ENCODE results near the gene ARHGEF33. TPM values are rescaled to one million over a fixed set of nuclear protein-coding genes. Genes with fewer than 3 reads are reported as not detected.

The ARHGEF33 gene
- total RNA-seq, 1 experiment from 2014 or later, result not detected

GRCh38 chr2:38889045-38889444 is 630 bp upstream of the ARHGEF33 start:
- no peaks in the 10 kb centered on the region for H3K9me3 ChIP-seq (replicated peaks)
- H3K36me3 ChIP-seq, result no peaks in the 10 kb centered on the region
- DNase-seq, result no peak
- H3K27ac ChIP-seq, result no peak overlapping the region
- no peaks in the 10 kb centered on the region for H3K27me3 ChIP-seq
- no peaks in the 10 kb centered on the region; the same call in 1 of the 2 replicates for H3K4me1 ChIP-seq
- no peak overlapping the region for H3K4me3 ChIP-seq

DNA sequence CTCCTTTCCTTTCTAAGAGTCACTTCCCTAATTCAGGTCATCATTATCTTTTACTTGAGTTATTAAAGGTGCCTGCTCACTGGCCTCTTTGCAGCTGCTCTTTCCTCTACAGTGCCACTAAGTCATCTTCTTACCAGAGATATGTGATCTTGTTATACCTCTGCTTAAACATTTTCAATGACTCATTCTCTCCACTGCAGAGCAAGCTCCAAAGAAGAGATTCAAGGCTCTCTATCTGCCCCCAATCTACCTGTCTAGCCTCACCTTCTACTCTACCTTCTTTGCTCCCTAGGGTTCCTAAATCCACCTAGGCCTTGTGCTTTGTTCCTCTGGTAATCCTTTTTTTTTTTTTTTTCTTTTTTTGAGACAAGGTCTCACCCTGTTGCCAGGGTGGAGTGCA is 3.1 kb downstream of the ARHGEF33 start:
- H3K4me1 ChIP-seq, result no peaks in the 10 kb centered on the region; the same call in 1 of the 2 replicates
- H3K36me3 ChIP-seq, result no peaks in the 10 kb centered on the region
- H3K9me3 ChIP-seq (replicated peaks), result no peaks in the 10 kb centered on the region
- H3K27me3 ChIP-seq, result no peaks in the 10 kb centered on the region
- no peak overlapping the region for H3K4me3 ChIP-seq
- H3K27ac ChIP-seq, result no peak overlapping the region
- DNase-seq, result peak in 1 of 2 experiments; percentile 23

- no peak overlapping the region for H3K4me3 ChIP-seq
- no peaks in the 10 kb centered on the region; the same call in 1 of the 2 replicates for H3K4me1 ChIP-seq
- no peaks in the 10 kb centered on the region for H3K36me3 ChIP-seq
- no peaks in the 10 kb centered on the region for H3K27me3 ChIP-seq
- no peaks in the 10 kb centered on the region for H3K9me3 ChIP-seq (replicated peaks)
- no peak overlapping the region for H3K27ac ChIP-seq
- no peak for DNase-seq
Observed at GRCh38 chr2:38898256-38898655, 8.6 kb downstream of the ARHGEF33 start.

GRCh38 chr2:38900726-38901125 is 11.1 kb downstream of the ARHGEF33 start:
- Histone ChIP-seq H3K36me3 (no peaks in the 10 kb centered on the region), H3K9me3 (replicated peaks) (no peaks in the 10 kb centered on the region), H3K27ac (no peak overlapping the region), H3K27me3 (no peaks in the 10 kb centered on the region), H3K4me3 (no peak overlapping the region), H3K4me1 (no peaks in the 10 kb centered on the region)
- DNase-seq, result no peak

- DNase-seq, result no peak
- no peaks in the 10 kb centered on the region for H3K36me3 ChIP-seq
- H3K27me3 ChIP-seq, result no peaks in the 10 kb centered on the region
- H3K4me1 ChIP-seq, result no peaks in the 10 kb centered on the region
- no peak overlapping the region for H3K4me3 ChIP-seq
- no peaks in the 10 kb centered on the region for H3K9me3 ChIP-seq (replicated peaks)
- no peak overlapping the region for H3K27ac ChIP-seq
Observed at GRCh38 chr2:38905251-38905650, 15.6 kb downstream of the ARHGEF33 start.

GRCh38 chr2:38907242-38907641 is 17.6 kb downstream of the ARHGEF33 start:
- Histone ChIP-seq H3K9me3 (replicated peaks) (no peaks in the 10 kb centered on the region), H3K4me3 (no peak overlapping the region), H3K36me3 (no peaks in the 10 kb centered on the region), H3K27me3 (no peaks in the 10 kb centered on the region; the same call in 1 of the 2 replicates), H3K27ac (no peak overlapping the region), H3K4me1 (no peaks in the 10 kb centered on the region)
- no peak for DNase-seq

GRCh38 chr2:38907743-38908562 is 18.3 kb downstream of the ARHGEF33 start:
- no peak overlapping the region for H3K4me3 ChIP-seq
- DNase-seq, result no peak
- no peak overlapping the region for H3K27ac ChIP-seq
- H3K9me3 ChIP-seq (replicated peaks), result no peaks in the 10 kb centered on the region
- H3K36me3 ChIP-seq, result no peaks in the 10 kb centered on the region
- no peaks in the 10 kb centered on the region for H3K4me1 ChIP-seq
- no peaks in the 10 kb centered on the region; the same call in 1 of the 2 replicates for H3K27me3 ChIP-seq

DNA sequence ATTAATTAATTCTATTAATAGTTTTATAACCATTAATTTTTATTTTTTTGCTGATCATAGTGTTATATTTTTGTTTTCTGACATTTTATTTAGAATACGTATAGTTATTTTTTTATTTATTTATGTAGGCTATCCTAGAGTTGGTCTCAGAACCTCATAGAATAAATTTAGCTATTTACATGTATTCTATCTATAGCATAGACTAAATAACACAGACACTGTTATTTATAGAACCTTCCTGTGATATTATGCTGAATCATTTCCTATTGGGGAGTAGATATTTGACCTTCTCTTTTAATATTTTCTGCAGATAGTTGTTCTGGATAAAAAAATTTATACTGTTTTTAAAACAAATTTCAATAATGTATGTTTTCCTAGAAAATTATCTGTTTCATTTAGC is 20.2 kb downstream of the ARHGEF33 start:
- Histone ChIP-seq H3K36me3 (no peaks in the 10 kb centered on the region), H3K4me1 (no peaks in the 10 kb centered on the region), H3K27ac (no peak overlapping the region), H3K4me3 (no peak overlapping the region), H3K27me3 (no peaks in the 10 kb centered on the region; the same call in 1 of the 2 replicates), H3K9me3 (replicated peaks) (no peaks in the 10 kb centered on the region)
- no peak for DNase-seq

DNA sequence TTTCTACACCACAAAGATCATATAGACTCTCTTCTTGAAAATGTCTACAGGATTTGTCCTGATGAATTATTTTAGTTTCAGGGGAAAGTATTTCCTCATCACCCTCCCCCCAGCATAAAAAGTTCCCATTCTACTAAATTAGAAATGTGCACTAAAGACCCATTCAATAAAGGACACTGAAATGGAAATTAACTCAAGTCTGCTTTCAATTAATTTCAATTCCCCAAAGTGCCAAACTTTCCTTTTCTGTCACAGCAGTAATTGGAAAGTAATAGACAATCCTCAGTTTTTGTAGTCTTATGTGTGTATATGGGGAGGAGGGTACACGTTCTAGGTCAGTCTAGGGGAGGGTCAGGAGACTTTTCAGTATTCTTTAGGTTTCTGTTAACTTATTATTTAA is 21.5 kb downstream of the ARHGEF33 start:
- Histone ChIP-seq H3K4me3 (no peak overlapping the region), H3K27me3 (no peaks in the 10 kb centered on the region; the same call in 1 of the 2 replicates), H3K36me3 (no peaks in the 10 kb centered on the region), H3K4me1 (no peaks in the 10 kb centered on the region), H3K27ac (no peak overlapping the region), H3K9me3 (replicated peaks) (no peaks in the 10 kb centered on the region)
- DNase-seq, result no peak

GRCh38 chr2:38912619-38913018 is 22.9 kb downstream of the ARHGEF33 start:
- H3K9me3 ChIP-seq (replicated peaks), result no peaks in the 10 kb centered on the region
- H3K4me1 ChIP-seq, result no peaks in the 10 kb centered on the region
- H3K4me3 ChIP-seq, result no peak overlapping the region
- H3K27me3 ChIP-seq, result no peaks in the 10 kb centered on the region; the same call in 1 of the 2 replicates
- DNase-seq, result no peak
- H3K27ac ChIP-seq, result no peak overlapping the region
- H3K36me3 ChIP-seq, result no peaks in the 10 kb centered on the region

DNA sequence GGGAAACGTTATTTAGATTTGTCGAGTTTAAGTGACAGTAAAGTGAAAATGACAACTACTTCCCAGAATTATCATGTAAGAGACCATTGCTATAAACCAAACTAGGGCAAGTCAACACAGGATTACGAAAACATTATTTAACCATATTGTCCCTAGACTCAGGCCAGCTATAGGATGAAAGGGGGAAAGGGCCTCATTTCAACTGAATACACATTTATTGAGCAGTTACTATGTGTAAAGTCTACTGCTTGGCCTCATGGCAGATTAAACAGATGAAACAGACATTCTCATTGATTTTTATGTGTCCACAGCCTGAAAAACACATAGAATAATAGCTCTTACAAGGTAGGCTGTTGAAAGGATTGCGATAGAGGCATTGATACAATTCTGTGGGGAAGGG is 32.7 kb downstream of the ARHGEF33 start:
- no peak overlapping the region for H3K27ac ChIP-seq
- DNase-seq, result no peak
- no peak overlapping the region for H3K4me3 ChIP-seq
- no peaks in the 10 kb centered on the region for H3K9me3 ChIP-seq (replicated peaks)
- H3K4me1 ChIP-seq, result no peaks in the 10 kb centered on the region
- 0 out of 2 replicates have a peak, but pooled peaks cover 3% of the 10 kb centered on the region for H3K27me3 ChIP-seq
- H3K36me3 ChIP-seq, result no peaks in the 10 kb centered on the region

- Histone ChIP-seq H3K27me3 (0 out of 2 replicates have a peak, but pooled peaks cover 3% of the 10 kb centered on the region), H3K9me3 (replicated peaks) (no peaks in the 10 kb centered on the region), H3K4me3 (no peak overlapping the region), H3K27ac (no peak overlapping the region), H3K36me3 (no peaks in the 10 kb centered on the region), H3K4me1 (no peaks in the 10 kb centered on the region)
- DNase-seq, result no peak
Observed at GRCh38 chr2:38922902-38923301, 33.2 kb downstream of the ARHGEF33 start.

DNA sequence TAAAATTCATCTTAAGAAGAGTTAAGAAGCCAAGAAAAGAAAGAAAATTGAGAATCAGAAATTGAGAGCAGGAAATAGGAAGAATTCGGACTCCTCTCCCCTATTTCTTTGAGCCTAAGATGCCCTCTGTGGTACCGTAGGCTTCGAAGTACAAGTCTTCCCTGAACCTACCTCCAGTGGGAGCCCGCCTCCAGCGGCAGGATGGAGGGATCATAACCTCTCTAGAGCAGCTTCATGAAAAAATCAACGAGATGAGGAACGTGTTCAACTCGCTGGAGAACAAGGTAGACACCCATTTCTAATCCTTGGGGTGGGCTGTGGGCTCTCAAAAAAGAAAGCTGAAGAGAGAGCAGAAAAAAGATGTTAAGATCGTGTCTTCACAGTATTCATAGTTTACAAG is 36.3 kb downstream of the ARHGEF33 start:
- no peaks in the 10 kb centered on the region for H3K36me3 ChIP-seq
- DNase-seq, result no peak
- H3K27ac ChIP-seq, result no peak overlapping the region
- peaks cover 9% of the 10 kb centered on the region; the same call in 1 of the 2 replicates for H3K27me3 ChIP-seq
- no peaks in the 10 kb centered on the region for H3K4me1 ChIP-seq
- no peaks in the 10 kb centered on the region for H3K9me3 ChIP-seq (replicated peaks)
- no peak overlapping the region for H3K4me3 ChIP-seq

DNA sequence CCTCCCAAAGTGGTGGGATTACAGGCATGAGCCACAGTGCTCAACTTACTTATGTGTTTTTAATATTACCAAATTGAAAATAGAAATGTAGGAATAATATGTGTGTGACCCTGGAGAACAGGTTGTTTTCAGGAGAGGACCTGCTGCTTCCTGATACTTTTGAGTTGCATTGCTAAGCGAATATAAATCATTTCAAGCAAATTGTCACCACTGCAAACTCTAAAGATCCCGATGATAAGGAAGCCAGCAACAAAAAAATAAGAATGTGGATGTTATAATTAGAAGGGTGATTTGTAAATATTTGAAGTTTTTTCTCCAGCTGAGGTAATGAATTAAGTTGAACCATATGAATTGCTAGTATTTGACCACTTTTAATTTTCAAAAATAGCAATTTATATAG is 40.9 kb downstream of the ARHGEF33 start:
- H3K27me3 ChIP-seq, result peaks cover 8% of the 10 kb centered on the region; the same call in 1 of the 2 replicates
- no peak for DNase-seq
- no peak overlapping the region for H3K4me3 ChIP-seq
- H3K27ac ChIP-seq, result no peak overlapping the region
- H3K36me3 ChIP-seq, result no peaks in the 10 kb centered on the region
- H3K4me1 ChIP-seq, result no peaks in the 10 kb centered on the region
- H3K9me3 ChIP-seq (replicated peaks), result no peaks in the 10 kb centered on the region

- Histone ChIP-seq H3K27me3 (peaks cover 8% of the 10 kb centered on the region), H3K36me3 (no peaks in the 10 kb centered on the region), H3K4me1 (no peaks in the 10 kb centered on the region), H3K9me3 (replicated peaks) (no peaks in the 10 kb centered on the region), H3K27ac (no peak overlapping the region), H3K4me3 (no peak overlapping the region)
- DNase-seq, result no peak
Observed at GRCh38 chr2:38932586-38932985, 42.9 kb downstream of the ARHGEF33 start.

GRCh38 chr2:38933653-38934052 is 44.0 kb downstream of the ARHGEF33 start:
- peaks cover 9% of the 10 kb centered on the region for H3K27me3 ChIP-seq
- H3K4me3 ChIP-seq, result no peak overlapping the region
- no peak for DNase-seq
- H3K4me1 ChIP-seq, result no peaks in the 10 kb centered on the region
- H3K36me3 ChIP-seq, result no peaks in the 10 kb centered on the region
- H3K9me3 ChIP-seq (replicated peaks), result no peaks in the 10 kb centered on the region
- no peak overlapping the region for H3K27ac ChIP-seq

All from SJCRH30 (cell line).